GM18907 (cell line): ENCODE data around the gene CDH15.
A peak's percentile ranks its signal among the peaks of the same experiment; 100 is the strongest.

ENCODE experiments used
- ATAC-seq: cut with Tn5 transposase; IDR thresholded peaks from one replicate; pipeline ENCODE4 v1.9.1; 2021; ENCODE audit warnings: mild to moderate bottlenecking, moderate library complexity; ENCODE audit not compliant: unreplicated experiment

CDH15 gene

GRCh38 chr16:89170346-89171215 lies 967 bp upstream of the CDH15 start:
- ATAC-seq: peak; percentile 1

- ATAC-seq: no peak
These were observed 601 bp downstream of the CDH15 start for GRCh38 chr16:89172171-89172527.

- no peak for ATAC-seq
These were observed 1.1 kb downstream of the CDH15 start for GRCh38 chr16:89172528-89173173.

- ATAC-seq: no peak
These were observed 1.8 kb downstream of the CDH15 start for GRCh38 chr16:89173174-89173921.

GRCh38 chr16:89174055-89174827 lies 2.7 kb downstream of the CDH15 start:
- no peak for ATAC-seq

GRCh38 chr16:89174877-89175276 lies 3.3 kb downstream of the CDH15 start:
- ATAC-seq: no peak

GRCh38 chr16:89175280-89176146 lies 4.0 kb downstream of the CDH15 start:
- ATAC-seq: no peak

GRCh38 chr16:89176147-89176690 lies 4.7 kb downstream of the CDH15 start:
- no peak for ATAC-seq

- no peak for ATAC-seq
These were observed 5.2 kb downstream of the CDH15 start for GRCh38 chr16:89176717-89177116.

GRCh38 chr16:89177501-89177900 lies 6.0 kb downstream of the CDH15 start:
- no peak for ATAC-seq

GRCh38 chr16:89178453-89179147 lies 7.1 kb downstream of the CDH15 start:
- ATAC-seq: no peak

- ATAC-seq: no peak
These were observed 7.6 kb downstream of the CDH15 start for GRCh38 chr16:89179148-89179484.

- no peak for ATAC-seq
These were observed 8.2 kb downstream of the CDH15 start for GRCh38 chr16:89179656-89180315.

GRCh38 chr16:89183463-89183862 lies 11.9 kb downstream of the CDH15 start:
- no peak for ATAC-seq

GRCh38 chr16:89183975-89184676 lies 12.6 kb downstream of the CDH15 start:
- no peak for ATAC-seq

- ATAC-seq: no peak
These were observed 13.1 kb downstream of the CDH15 start for GRCh38 chr16:89184677-89184932.

GRCh38 chr16:89184933-89185794 lies 13.6 kb downstream of the CDH15 start:
- ATAC-seq: no peak
